GM23338 (cell line): ENCODE results near the gene EPPIN. TPM values are rescaled to one million over a fixed set of nuclear protein-coding genes. Genes with fewer than 3 reads are reported as not detected.

Experiments
- ATAC-seq: fragments of 200-7000 bp; cut with Tn5 transposase; 3 replicates; pipeline ENCODE4 v1.9.1; 2020
- DNase-seq: peaks from one replicate; pipeline ENCODE4 v3.0.0-alpha.2; 2015; ENCODE audit warnings: low spot score
- H2AFZ ChIP-seq: fragments of 200-600 bp; sonication (generic); 2 replicates; pipeline ENCODE4 v1.8.0; 2016; ENCODE audit warnings: antibody characterized with exemption, mild to moderate bottlenecking, moderate library complexity
- H3F3A ChIP-seq: fragments of 200-600 bp; sonication (generic); replicated peaks from 2 replicates; pipeline ENCODE4 v1.8.0; 2017; ENCODE audit warnings: antibody characterized with exemption, mixed run types, low read depth
- H3K27ac ChIP-seq: fragments of 200-600 bp; sonication (generic); 2 replicates; pipeline ENCODE4 v1.6.1; 2016; ENCODE audit warnings: low read depth
- H3K27me3 ChIP-seq: fragments of 200-600 bp; sonication (generic); 2 replicates; pipeline ENCODE4 v1.8.0; 2016; ENCODE audit warnings: mild to moderate bottlenecking, mixed run types, moderate library complexity; ENCODE audit not compliant: insufficient read depth
- H3K36me3 ChIP-seq: fragments of 200-600 bp; sonication (generic); 2 replicates; pipeline ENCODE4 v1.8.0; 2016; ENCODE audit warnings: mild to moderate bottlenecking; ENCODE audit not compliant: insufficient read depth
- H3K4me1 ChIP-seq: fragments of 200-600 bp; sonication (generic); 2 replicates; pipeline ENCODE4 v1.8.0; 2016; ENCODE audit warnings: mild to moderate bottlenecking, moderate library complexity; ENCODE audit not compliant: insufficient read depth
- H3K4me2 ChIP-seq: fragments of 200-600 bp; sonication (generic); 2 replicates; pipeline ENCODE4 v1.7.1; 2017; ENCODE audit warnings: mixed run types
- H3K4me3 ChIP-seq: fragments of 200-600 bp; sonication (generic); 2 replicates; pipeline ENCODE4 v1.6.1; 2016; ENCODE audit warnings: mixed run types
- H3K79me2 ChIP-seq: fragments of 200-600 bp; sonication (generic); replicated peaks from 2 replicates; pipeline ENCODE4 v1.8.0; 2017; ENCODE audit warnings: mild to moderate bottlenecking; ENCODE audit not compliant: insufficient read depth
- H3K9me2 ChIP-seq: fragments of 200-600 bp; sonication (generic); 2 replicates; pipeline ENCODE4 v1.8.0; 2017; ENCODE audit not compliant: insufficient read depth
- H4K20me1 ChIP-seq: fragments of 200-600 bp; sonication (generic); replicated peaks from 2 replicates; pipeline ENCODE4 v1.8.0; 2017; ENCODE audit warnings: mild to moderate bottlenecking; ENCODE audit not compliant: insufficient read depth
- H3K27ac Mint-ChIP-seq: 2 replicates; pipeline ENCODE4 v1.8.0; 2020; ENCODE audit warnings: inconsistent platforms, mild to moderate bottlenecking, moderate library complexity, mixed read lengths
- H3K27me3 Mint-ChIP-seq: 3 replicates; pipeline ENCODE4 v1.8.0; 2022; ENCODE audit warnings: low read depth, mild to moderate bottlenecking, moderate library complexity, mixed read lengths, inconsistent platforms; ENCODE audit not compliant: insufficient read depth, poor library complexity
- H3K36me3 Mint-ChIP-seq: 3 replicates; pipeline ENCODE4 v1.8.0; 2021; ENCODE audit warnings: low read depth, mild to moderate bottlenecking, inconsistent platforms, moderate library complexity, mixed read lengths
- H3K4me1 Mint-ChIP-seq: 3 replicates; pipeline ENCODE4 v1.8.0; 2020; ENCODE audit warnings: mild to moderate bottlenecking, inconsistent platforms, mixed read lengths
- H3K4me3 Mint-ChIP-seq: 3 replicates; pipeline ENCODE4 v1.8.0; 2021; ENCODE audit warnings: moderate library complexity, mild to moderate bottlenecking, inconsistent platforms, mixed read lengths
- H3K9me3 Mint-ChIP-seq: 3 replicates; pipeline ENCODE4 v1.8.0; 2020; ENCODE audit warnings: moderate library complexity, mild to moderate bottlenecking, inconsistent platforms, mixed read lengths
- CREB1 ChIP-seq: fragments of 250-450 bp; sonication (Bioruptor Pico); IDR thresholded peaks from 2 replicates; pipeline ENCODE4 v1.5.0; 2020; ENCODE audit warnings: low read depth, mild to moderate bottlenecking, moderate library complexity
- ETS1 ChIP-seq: IDR thresholded peaks from 2 replicates; pipeline ENCODE4 v1.6.1; 2016; ENCODE audit warnings: antibody characterized with exemption
- EZH2 ChIP-seq: fragments of 200-600 bp; sonication (generic); IDR thresholded peaks from one replicate; pipeline ENCODE4 v1.8.0; 2017; ENCODE audit warnings: antibody characterized with exemption, mild to moderate bottlenecking, low read depth; ENCODE audit not compliant: unreplicated experiment
- EZH2phosphoT487 ChIP-seq: fragments of 200-600 bp; sonication (generic); IDR thresholded peaks from one replicate; pipeline ENCODE4 v1.8.1; 2018; ENCODE audit warnings: antibody characterized with exemption; ENCODE audit not compliant: unreplicated experiment
- NANOG ChIP-seq: IDR thresholded peaks from 2 replicates; pipeline ENCODE4 v1.6.1; 2016; ENCODE audit warnings: antibody characterized with exemption, borderline replicate concordance
- STAT1 ChIP-seq: IDR thresholded peaks from one replicate; pipeline ENCODE4 v1.6.1; 2016; ENCODE audit warnings: antibody characterized with exemption; ENCODE audit not compliant: unreplicated experiment
- ZNF114 ChIP-seq: fragments of 250-450 bp; sonication (Bioruptor Pico); IDR thresholded peaks from 2 replicates; pipeline ENCODE4 v1.5.0; 2020; ENCODE audit warnings: mild to moderate bottlenecking, moderate library complexity
- polyA plus RNA-seq: library from polyadenylated mRNA; unstranded; fragments of >200 nt; fragmentation: Nextera tagmentation; extraction: Ambion mirVana; gene quantifications from 2 replicates; pipeline ENCODE4 v1.2.1, GENCODE V29; 2016
- total RNA-seq: library from RNA; depleted of rRNA; stranded (reverse); fragments of >200 nt; shearing (Covaris generic); gene quantifications from 2 replicates; pipeline ENCODE4 v1.2.3, GENCODE V29; 2014
- TF ChIP-seq, protein P1 (sequence below): fragments of 250-450 bp; sonication (Bioruptor Pico); IDR thresholded peaks from 2 replicates; pipeline ENCODE4 v1.5.0; 2020; ENCODE audit warnings: mild to moderate bottlenecking, moderate library complexity
- TF ChIP-seq, protein P2 (sequence below): IDR thresholded peaks from one replicate; pipeline ENCODE4 v1.6.1; 2018; ENCODE audit warnings: antibody characterized with exemption; ENCODE audit not compliant: unreplicated experiment

The EPPIN gene
- total and polyA plus RNA-seq, 2 experiments from 2014 or later: 0.78 TPM; not detected in 1

- no peak overlapping the region for H3K4me2 ChIP-seq
- H4K20me1 ChIP-seq: no peaks in the 10 kb centered on the region
- peaks cover 2% of the 10 kb centered on the region for H3K27me3 Mint-ChIP-seq
- no peaks in the 10 kb centered on the region for H3K79me2 ChIP-seq
- H3K4me3 ChIP-seq: no peak overlapping the region
- DNase-seq (peak; percentile 39), ATAC-seq (peak; percentile 68)
- TF ChIP-seq ZNF114 (CRISPR knock-in tag): no peak
- TF ChIP-seq, protein P1, sequence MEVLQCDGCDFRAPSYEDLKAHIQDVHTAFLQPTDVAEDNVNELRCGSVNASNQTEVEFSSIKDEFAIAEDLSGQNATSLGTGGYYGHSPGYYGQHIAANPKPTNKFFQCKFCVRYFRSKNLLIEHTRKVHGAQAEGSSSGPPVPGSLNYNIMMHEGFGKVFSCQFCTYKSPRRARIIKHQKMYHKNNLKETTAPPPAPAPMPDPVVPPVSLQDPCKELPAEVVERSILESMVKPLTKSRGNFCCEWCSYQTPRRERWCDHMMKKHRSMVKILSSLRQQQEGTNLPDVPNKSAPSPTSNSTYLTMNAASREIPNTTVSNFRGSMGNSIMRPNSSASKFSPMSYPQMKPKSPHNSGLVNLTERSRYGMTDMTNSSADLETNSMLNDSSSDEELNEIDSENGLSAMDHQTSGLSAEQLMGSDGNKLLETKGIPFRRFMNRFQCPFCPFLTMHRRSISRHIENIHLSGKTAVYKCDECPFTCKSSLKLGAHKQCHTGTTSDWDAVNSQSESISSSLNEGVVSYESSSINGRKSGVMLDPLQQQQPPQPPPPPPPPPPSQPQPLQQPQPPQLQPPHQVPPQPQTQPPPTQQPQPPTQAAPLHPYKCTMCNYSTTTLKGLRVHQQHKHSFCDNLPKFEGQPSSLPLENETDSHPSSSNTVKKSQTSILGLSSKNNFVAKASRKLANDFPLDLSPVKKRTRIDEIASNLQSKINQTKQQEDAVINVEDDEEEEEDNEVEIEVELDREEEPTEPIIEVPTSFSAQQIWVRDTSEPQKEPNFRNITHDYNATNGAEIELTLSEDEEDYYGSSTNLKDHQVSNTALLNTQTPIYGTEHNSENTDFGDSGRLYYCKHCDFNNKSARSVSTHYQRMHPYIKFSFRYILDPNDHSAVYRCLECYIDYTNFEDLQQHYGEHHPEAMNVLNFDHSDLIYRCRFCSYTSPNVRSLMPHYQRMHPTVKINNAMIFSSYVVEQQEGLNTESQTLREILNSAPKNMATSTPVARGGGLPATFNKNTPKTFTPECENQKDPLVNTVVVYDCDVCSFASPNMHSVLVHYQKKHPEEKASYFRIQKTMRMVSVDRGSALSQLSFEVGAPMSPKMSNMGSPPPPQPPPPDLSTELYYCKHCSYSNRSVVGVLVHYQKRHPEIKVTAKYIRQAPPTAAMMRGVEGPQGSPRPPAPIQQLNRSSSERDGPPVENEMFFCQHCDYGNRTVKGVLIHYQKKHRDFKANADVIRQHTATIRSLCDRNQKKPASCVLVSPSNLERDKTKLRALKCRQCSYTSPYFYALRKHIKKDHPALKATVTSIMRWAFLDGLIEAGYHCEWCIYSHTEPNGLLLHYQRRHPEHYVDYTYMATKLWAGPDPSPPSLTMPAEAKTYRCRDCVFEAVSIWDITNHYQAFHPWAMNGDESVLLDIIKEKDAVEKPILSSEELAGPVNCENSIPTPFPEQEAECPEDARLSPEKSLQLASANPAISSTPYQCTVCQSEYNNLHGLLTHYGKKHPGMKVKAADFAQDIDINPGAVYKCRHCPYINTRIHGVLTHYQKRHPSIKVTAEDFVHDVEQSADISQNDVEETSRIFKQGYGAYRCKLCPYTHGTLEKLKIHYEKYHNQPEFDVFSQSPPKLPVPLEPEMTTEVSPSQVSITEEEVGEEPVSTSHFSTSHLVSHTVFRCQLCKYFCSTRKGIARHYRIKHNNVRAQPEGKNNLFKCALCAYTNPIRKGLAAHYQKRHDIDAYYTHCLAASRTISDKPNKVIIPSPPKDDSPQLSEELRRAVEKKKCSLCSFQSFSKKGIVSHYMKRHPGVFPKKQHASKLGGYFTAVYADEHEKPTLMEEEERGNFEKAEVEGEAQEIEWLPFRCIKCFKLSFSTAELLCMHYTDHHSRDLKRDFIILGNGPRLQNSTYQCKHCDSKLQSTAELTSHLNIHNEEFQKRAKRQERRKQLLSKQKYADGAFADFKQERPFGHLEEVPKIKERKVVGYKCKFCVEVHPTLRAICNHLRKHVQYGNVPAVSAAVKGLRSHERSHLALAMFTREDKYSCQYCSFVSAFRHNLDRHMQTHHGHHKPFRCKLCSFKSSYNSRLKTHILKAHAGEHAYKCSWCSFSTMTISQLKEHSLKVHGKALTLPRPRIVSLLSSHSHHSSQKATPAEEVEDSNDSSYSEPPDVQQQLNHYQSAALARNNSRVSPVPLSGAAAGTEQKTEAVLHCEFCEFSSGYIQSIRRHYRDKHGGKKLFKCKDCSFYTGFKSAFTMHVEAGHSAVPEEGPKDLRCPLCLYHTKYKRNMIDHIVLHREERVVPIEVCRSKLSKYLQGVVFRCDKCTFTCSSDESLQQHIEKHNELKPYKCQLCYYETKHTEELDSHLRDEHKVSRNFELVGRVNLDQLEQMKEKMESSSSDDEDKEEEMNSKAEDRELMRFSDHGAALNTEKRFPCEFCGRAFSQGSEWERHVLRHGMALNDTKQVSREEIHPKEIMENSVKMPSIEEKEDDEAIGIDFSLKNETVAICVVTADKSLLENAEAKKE: peak; percentile 81; the same call in 1 of the 2 replicates
- H3K27ac Mint-ChIP-seq: no peak overlapping the region
- no peaks in the 10 kb centered on the region for H3K9me2 ChIP-seq
- H3K4me3 Mint-ChIP-seq: no peak overlapping the region
- peak overlapping the region; percentile 4; the same call in 1 of the 2 replicates for H2AFZ ChIP-seq
- peak overlapping the region; percentile 73 for H3K27ac ChIP-seq
- no peaks in the 10 kb centered on the region for H3K36me3 Mint-ChIP-seq
- H3K9me3 Mint-ChIP-seq: no peaks in the 10 kb centered on the region
- H3K4me1 ChIP-seq: peaks cover 33% of the 10 kb centered on the region
- no peaks in the 10 kb centered on the region for H3K27me3 ChIP-seq
- no peaks in the 10 kb centered on the region for H3K36me3 ChIP-seq
- peaks cover 38% of the 10 kb centered on the region for H3K4me1 Mint-ChIP-seq
- no peaks in the 10 kb centered on the region for H3F3A ChIP-seq
Measured at GRCh38 chr20:45578231-45578630, 31.0 kb upstream of the EPPIN start.

DNA sequence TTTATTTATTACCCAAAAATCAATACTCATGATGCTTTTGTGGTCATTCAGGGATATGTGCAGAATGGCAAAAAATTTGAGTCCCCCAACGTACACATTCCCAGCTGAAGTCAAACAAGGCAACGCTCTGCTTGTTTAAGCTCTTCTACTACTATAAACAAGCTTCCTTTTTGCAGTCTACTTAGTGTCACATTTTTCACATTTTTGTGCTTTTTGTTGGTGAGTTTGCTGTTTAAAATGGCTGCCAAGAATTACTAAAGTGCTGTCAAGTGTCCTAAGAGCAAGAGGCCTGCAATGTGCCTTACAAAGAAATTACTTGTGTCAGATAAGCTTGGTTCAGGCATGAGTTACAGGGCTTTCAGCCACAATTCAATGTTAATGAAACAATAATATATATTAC is 29.8 kb upstream of the EPPIN start:
- H3K9me3 Mint-ChIP-seq: no peaks in the 10 kb centered on the region
- ATAC-seq: no peak
- H3K4me1 Mint-ChIP-seq: peaks cover 33% of the 10 kb centered on the region
- no peaks in the 10 kb centered on the region for H3K36me3 Mint-ChIP-seq
- Histone ChIP-seq H2AFZ (no peak overlapping the region; the same call in 1 of the 2 replicates), H4K20me1 (no peaks in the 10 kb centered on the region), H3K27me3 (no peaks in the 10 kb centered on the region), H3K36me3 (no peaks in the 10 kb centered on the region), H3K9me2 (no peaks in the 10 kb centered on the region), H3K27ac (no peak overlapping the region), H3K4me2 (no peak overlapping the region), H3F3A (no peaks in the 10 kb centered on the region), H3K4me3 (no peak overlapping the region), H3K4me1 (peaks cover 20% of the 10 kb centered on the region), H3K79me2 (no peaks in the 10 kb centered on the region)
- peaks cover 5% of the 10 kb centered on the region for H3K27me3 Mint-ChIP-seq
- no peak overlapping the region for H3K27ac Mint-ChIP-seq
- DNase-seq: peak; percentile 35
- no peak overlapping the region for H3K4me3 Mint-ChIP-seq
- no peak for TF ChIP-seq NANOG
- TF ChIP-seq EZH2phosphoT487: no peak
- TF ChIP-seq EZH2: no peak
- TF ChIP-seq, protein P2, sequence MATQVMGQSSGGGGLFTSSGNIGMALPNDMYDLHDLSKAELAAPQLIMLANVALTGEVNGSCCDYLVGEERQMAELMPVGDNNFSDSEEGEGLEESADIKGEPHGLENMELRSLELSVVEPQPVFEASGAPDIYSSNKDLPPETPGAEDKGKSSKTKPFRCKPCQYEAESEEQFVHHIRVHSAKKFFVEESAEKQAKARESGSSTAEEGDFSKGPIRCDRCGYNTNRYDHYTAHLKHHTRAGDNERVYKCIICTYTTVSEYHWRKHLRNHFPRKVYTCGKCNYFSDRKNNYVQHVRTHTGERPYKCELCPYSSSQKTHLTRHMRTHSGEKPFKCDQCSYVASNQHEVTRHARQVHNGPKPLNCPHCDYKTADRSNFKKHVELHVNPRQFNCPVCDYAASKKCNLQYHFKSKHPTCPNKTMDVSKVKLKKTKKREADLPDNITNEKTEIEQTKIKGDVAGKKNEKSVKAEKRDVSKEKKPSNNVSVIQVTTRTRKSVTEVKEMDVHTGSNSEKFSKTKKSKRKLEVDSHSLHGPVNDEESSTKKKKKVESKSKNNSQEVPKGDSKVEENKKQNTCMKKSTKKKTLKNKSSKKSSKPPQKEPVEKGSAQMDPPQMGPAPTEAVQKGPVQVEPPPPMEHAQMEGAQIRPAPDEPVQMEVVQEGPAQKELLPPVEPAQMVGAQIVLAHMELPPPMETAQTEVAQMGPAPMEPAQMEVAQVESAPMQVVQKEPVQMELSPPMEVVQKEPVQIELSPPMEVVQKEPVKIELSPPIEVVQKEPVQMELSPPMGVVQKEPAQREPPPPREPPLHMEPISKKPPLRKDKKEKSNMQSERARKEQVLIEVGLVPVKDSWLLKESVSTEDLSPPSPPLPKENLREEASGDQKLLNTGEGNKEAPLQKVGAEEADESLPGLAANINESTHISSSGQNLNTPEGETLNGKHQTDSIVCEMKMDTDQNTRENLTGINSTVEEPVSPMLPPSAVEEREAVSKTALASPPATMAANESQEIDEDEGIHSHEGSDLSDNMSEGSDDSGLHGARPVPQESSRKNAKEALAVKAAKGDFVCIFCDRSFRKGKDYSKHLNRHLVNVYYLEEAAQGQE: no peak
- no peak for TF ChIP-seq STAT1
- TF ChIP-seq CREB1 (CRISPR knock-in tag): no peak
- TF ChIP-seq ETS1: no peak
